Bronchial epithelial cell (primary cell): Measurements from ENCODE around the gene NIT1. TPM values are rescaled to one million over a fixed set of nuclear protein-coding genes. Genes with fewer than 3 reads are reported as not detected.

ENCODE experiments used
- DNase-seq: peaks from one replicate; pipeline ENCODE4 v3.0.0-alpha.2; 2010; ENCODE audit warnings: low read depth
- FAIRE-seq: peaks from 2 replicates; lab custom pipeline; 2011; peaks lifted over from hg19 to GRCh38; lab: Jason Lieb, UNC
- H3K27me3 ChIP-seq: 2 replicates; pipeline ENCODE4 v1.5.1; 2011; ENCODE audit warnings: low read length; ENCODE audit not compliant: control insufficient read depth, insufficient read depth
- H3K36me3 ChIP-seq: 2 replicates; pipeline ENCODE4 v1.5.1; 2011; ENCODE audit warnings: low read length; ENCODE audit not compliant: control insufficient read depth, insufficient read depth
- H3K4me3 ChIP-seq: 2 replicates; pipeline ENCODE4 v1.5.1; 2011; ENCODE audit warnings: mild to moderate bottlenecking, low read depth, low read length, control low read depth
- CTCF ChIP-seq: IDR thresholded peaks from 2 replicates; pipeline ENCODE4 v1.5.1; 2011; ENCODE audit warnings: mild to moderate bottlenecking, moderate library complexity, low read length, control low read depth, inconsistent platforms; ENCODE audit not compliant: insufficient read depth, severe bottlenecking
- total RNA-seq: library from RNA; depleted of rRNA; stranded (reverse); fragments of >200 nt; gene quantifications from 2 replicates; pipeline ENCODE4 v1.2.1, GENCODE V29; 2014

NIT1 gene
- total RNA-seq, 1 donor from 2014 or later, result 40.5 TPM

- Histone ChIP-seq H3K4me3 (peak within 1 kb of the TSS; percentile 60), H3K27me3 (no peaks in the 10 kb centered on the region), H3K36me3 (peaks cover 14% of the 10 kb centered on the region)
- peak; percentile 46 for TF ChIP-seq CTCF
- peak; percentile 98 for DNase-seq
- FAIRE-seq, result peak; percentile 81
These were observed 48.1 kb downstream of the NIT1 start, which contains the start of gene PPOX for GRCh38 chr1:161165742-161166668. PPOX (plus strand) TSS chr1:161166426; CDS start chr1:161166848, 422 bp downstream.

GRCh38 chr1:161166669-161167548 is 49.0 kb downstream of the NIT1 start:
- no peak for FAIRE-seq
- no peak for DNase-seq
- TF ChIP-seq CTCF, result no peak

GRCh38 chr1:161168906-161169305 is 51.0 kb downstream of the NIT1 start:
- DNase-seq (no peak), FAIRE-seq (no peak)
- Histone ChIP-seq H3K4me3 (no peak overlapping the region), H3K36me3 (peaks cover 18% of the 10 kb centered on the region), H3K27me3 (no peaks in the 10 kb centered on the region)
- TF ChIP-seq CTCF, result no peak

More at GRCh38 chr1:161166669-161167548, 49.0 kb downstream of the NIT1 start:
- Histone ChIP-seq H3K36me3 (peaks cover 15% of the 10 kb centered on the region), H3K4me3 (peak overlapping the region; percentile 60), H3K27me3 (no peaks in the 10 kb centered on the region)

Other genes starting within 250 kb of the NIT1 start
- gene ITLN1, start 232.9 kb upstream of the NIT1 start, total RNA-seq, result not detected in 2 replicates
- gene ITLN2, start 163.3 kb upstream of the NIT1 start, total RNA-seq, result 0.26 TPM in 1 of 2 replicates, not detected in the other
- 269 and 280 TPM in 2 replicates for gene F11R, start 97.0 kb upstream of the NIT1 start, total RNA-seq
- 55.5 and 87.1 TPM in 2 replicates for gene TSTD1, start 79.1 kb upstream of the NIT1 start, total RNA-seq
- gene USF1, start 72.1 kb upstream of the NIT1 start, total RNA-seq, result 58.4 and 70.2 TPM in 2 replicates
- gene ARHGAP30, start 48.2 kb upstream of the NIT1 start, total RNA-seq, result 1.3 and 3.1 TPM in 2 replicates
- gene NECTIN4, start 28.5 kb upstream of the NIT1 start, total RNA-seq, result 108 and 200 TPM in 2 replicates
- gene KLHDC9, start 19.7 kb upstream of the NIT1 start, total RNA-seq, result 1.3 and 5.0 TPM in 2 replicates
- gene PFDN2, start 68 bp upstream of the NIT1 start, total RNA-seq, result 204 and 224 TPM in 2 replicates
- gene DEDD, start 14.6 kb downstream of the NIT1 start, total RNA-seq, result 26.9 and 31.9 TPM in 2 replicates
- gene UFC1, start 35.9 kb downstream of the NIT1 start, total RNA-seq, result 93.5 and 94.3 TPM in 2 replicates
- gene USP21, start 41.4 kb downstream of the NIT1 start, total RNA-seq, result 3.9 and 4.7 TPM in 2 replicates
- gene PPOX, start 48.3 kb downstream of the NIT1 start, total RNA-seq, result 10.0 and 11.0 TPM in 2 replicates
- 11.5 and 12.9 TPM in 2 replicates for gene B4GALT3, start 59.4 kb downstream of the NIT1 start, total RNA-seq
- gene ADAMTS4, start 80.9 kb downstream of the NIT1 start, total RNA-seq, result under 0.01 TPM in 1 of 2 replicates, not detected in the other
- 131 and 132 TPM in 2 replicates for gene NDUFS2, start 84.3 kb downstream of the NIT1 start, total RNA-seq
- 0.26 TPM in 2 replicates for gene FCER1G, start 97.2 kb downstream of the NIT1 start, total RNA-seq
- not detected in 2 replicates for gene APOA2, start 105.5 kb downstream of the NIT1 start, total RNA-seq
- 7.8 and 10.8 TPM in 2 replicates for gene TOMM40L, start 108.0 kb downstream of the NIT1 start, total RNA-seq
- not detected in 2 replicates for gene NR1I3, start 120.1 kb downstream of the NIT1 start, total RNA-seq
- gene PCP4L1, start 140.6 kb downstream of the NIT1 start, total RNA-seq, result 0.26 and 3.5 TPM in 2 replicates
- under 0.01 and 0.13 TPM in 2 replicates for gene MPZ, start 191.9 kb downstream of the NIT1 start, total RNA-seq
- gene SDHC, start 196.3 kb downstream of the NIT1 start, total RNA-seq, result 14.8 and 15.0 TPM in 2 replicates
- gene CFAP126, start 249.8 kb downstream of the NIT1 start, total RNA-seq, result not detected in 2 replicates